Prostate gland (tissue), 2 donors: ENCODE measurements around the gene SUGCT.

Experiments
- POLR2AphosphoS5 ChIP-seq: sonication (generic); formaldehyde crosslinking; IDR thresholded peaks from one replicate; pipeline ENCODE4 v1.6.1; 2017; ENCODE audit warnings: antibody characterized with exemption
- TF ChIP-seq, protein P1 (sequence below), 4 experiments: fragments of 200-600 bp in 2 of 4; fragments of 450-650 bp in 2 of 4; sonication (generic) in 2 of 4; IDR thresholded peaks; 1 replicate in 3 of 4; 2 replicates in 1 of 4; pipeline ENCODE4 v1.5.1; 2016 to 2019; ENCODE audit warnings: antibody characterized with exemption in 4 of 4, mild to moderate bottlenecking in 2 of 4, moderate library complexity in 2 of 4

- TF ChIP-seq, protein P1, sequence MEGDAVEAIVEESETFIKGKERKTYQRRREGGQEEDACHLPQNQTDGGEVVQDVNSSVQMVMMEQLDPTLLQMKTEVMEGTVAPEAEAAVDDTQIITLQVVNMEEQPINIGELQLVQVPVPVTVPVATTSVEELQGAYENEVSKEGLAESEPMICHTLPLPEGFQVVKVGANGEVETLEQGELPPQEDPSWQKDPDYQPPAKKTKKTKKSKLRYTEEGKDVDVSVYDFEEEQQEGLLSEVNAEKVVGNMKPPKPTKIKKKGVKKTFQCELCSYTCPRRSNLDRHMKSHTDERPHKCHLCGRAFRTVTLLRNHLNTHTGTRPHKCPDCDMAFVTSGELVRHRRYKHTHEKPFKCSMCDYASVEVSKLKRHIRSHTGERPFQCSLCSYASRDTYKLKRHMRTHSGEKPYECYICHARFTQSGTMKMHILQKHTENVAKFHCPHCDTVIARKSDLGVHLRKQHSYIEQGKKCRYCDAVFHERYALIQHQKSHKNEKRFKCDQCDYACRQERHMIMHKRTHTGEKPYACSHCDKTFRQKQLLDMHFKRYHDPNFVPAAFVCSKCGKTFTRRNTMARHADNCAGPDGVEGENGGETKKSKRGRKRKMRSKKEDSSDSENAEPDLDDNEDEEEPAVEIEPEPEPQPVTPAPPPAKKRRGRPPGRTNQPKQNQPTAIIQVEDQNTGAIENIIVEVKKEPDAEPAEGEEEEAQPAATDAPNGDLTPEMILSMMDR (IDR thresholded peaks at IDR 0.05), result no peak
- no peak for TF ChIP-seq POLR2AphosphoS5
Observed at GRCh38 chr7:40316176-40316575, 181.4 kb downstream of the SUGCT start.
